GM21447 (cell line): ENCODE measurements around the gene ALDH3B2.
"Not testable (repeated sequence)": the region's sequence is repeated elsewhere in the genome, so short reads cannot be mapped to it uniquely, and the experiment has no call there.

ENCODE experiments used
- ATAC-seq: cut with Tn5 transposase; IDR thresholded peaks from one replicate; pipeline ENCODE4 v1.9.1; 2021; ENCODE audit not compliant: unreplicated experiment

ALDH3B2 gene

DNA sequence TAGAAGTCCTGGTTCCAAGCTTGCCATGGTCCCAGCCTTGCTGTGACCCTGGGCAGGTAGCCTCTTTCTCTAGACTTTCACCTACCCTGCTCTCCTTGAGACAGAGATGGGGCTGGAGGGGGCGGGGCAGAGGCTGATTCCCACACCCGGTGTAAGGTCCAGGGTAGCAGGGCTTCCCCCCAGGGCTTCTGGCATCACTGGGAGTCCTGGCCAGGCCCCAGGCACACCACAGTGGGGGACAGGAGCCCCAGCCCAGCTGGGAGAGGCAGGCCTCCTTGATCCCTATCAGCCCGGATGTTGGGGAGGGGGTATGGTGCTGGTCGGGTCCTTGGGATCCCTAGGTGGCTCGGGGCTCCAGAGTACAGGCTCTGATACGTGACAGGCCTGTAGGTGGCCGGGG lies 43.0 kb downstream of the ALDH3B2 start:
- no peak for ATAC-seq

GRCh38 chr11:67630943-67631331 lies 43.5 kb downstream of the ALDH3B2 start:
- ATAC-seq: no peak

- ATAC-seq: peak; percentile 67
Measured at GRCh38 chr11:67630228-67630942, 44.0 kb downstream of the ALDH3B2 start.

DNA sequence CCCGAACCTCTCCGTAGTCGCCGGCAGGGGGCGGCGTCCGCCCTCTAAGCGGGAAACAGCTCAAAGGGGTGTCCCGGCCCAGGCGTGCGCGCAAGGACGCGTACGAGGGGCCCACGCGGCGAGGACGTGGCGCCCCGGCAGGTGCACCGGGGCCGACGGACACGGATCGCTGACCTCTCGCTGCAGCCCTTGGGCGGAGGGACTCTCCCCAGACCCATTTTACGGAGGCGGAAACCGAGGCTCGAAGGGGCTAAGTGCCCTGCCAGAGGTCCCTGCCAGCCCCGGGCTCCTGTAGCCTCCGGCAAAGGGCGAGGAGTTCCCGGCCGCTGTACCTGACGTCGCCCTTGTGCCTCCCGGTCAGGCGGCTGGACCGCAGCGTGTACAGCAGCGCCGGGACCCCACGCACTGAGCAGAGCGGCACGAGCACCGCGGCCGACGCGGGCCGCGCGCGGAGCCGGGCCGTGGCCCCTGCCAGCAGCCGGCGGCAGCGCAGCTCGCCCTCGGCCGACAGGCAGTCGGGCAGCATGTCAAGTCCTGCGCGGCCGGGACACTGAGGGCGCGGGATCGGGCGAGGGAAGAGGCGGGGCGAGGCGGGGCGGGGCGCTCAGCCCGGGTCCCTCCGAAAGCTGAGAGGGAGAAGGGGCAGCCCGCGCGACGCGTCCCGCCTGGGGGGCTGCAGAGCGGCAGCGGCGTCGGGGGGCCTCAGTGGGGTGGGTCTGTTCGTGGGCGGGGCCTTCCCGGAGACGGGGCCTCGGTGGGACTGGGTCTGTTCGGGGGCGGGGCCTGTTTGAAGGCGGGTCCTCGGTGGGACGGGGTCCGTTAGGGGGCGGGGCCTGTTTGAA lies 44.8 kb downstream of the ALDH3B2 start, which contains the start of gene NUDT8:
Gene NUDT8, minus strand, starts transcription at position 552 of the 842 bp plus-strand sequence. Its CDS starts 26 bp downstream, at position 526.
- ATAC-seq: peak; percentile 44

GRCh38 chr11:67628710-67629385 lies 45.6 kb downstream of the ALDH3B2 start:
- ATAC-seq: no peak

- no peak for ATAC-seq
Measured at GRCh38 chr11:67627812-67628624, 46.4 kb downstream of the ALDH3B2 start.

DNA sequence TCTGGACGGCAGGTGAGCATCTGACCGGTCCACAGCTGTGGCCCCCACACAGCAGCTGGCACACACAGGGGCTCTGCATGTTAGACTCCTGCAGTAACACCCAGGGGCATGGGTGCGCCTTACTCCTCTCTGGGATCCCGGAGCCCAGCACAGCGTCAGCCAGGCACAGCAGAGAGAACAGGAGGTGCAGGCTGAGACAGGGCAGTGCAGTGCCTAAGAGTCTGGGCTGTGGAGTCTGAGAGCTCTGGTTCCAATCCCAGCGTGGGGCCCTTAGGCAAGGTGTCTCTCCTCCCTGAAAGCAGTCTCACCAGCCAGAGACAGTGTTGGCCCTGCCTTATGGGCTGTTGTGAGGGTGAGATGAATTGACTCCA lies 47.0 kb downstream of the ALDH3B2 start:
- ATAC-seq: no peak

DNA sequence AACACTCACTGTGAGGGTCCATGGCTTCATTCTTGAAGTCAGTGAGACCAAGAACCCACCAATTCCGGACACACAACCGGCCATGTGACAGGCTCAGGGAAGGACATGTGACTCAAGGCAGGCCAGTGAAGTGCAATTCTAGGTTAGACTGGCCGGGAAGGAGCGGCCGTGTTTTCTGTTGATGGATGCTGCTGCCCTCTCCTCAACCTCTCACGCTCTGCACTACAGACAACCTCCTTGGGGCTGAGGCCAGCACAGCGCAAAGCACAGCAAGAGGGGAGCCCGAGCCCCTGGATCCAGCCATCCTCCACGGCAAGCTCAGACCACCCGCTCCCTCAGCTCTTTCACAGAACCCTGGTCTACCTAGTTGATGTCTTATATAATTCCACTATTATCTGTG lies 47.5 kb downstream of the ALDH3B2 start:
- ATAC-seq: no peak

GRCh38 chr11:67626131-67626833 lies 48.1 kb downstream of the ALDH3B2 start:
- not testable (repeated sequence) for ATAC-seq

DNA sequence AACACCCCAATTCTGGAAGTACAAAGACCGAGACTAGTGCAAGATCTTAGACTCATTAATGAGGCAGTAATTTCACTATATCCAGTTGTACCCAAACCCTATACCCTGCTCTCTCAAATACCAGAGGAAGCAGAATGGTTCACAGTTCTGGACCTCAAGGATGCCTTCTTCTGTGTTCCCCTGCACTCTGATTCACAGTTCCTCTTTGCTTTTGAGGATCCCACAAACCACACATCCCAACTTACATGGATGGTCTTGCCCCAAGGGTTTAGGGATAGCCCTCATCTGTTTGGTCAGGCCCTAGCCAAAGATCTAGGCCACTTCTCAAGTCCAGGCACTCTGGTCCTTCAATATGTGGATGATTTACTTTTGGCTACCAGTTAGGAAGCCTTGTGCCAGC lies 50.6 kb downstream of the ALDH3B2 start:
- ATAC-seq: not testable (repeated sequence)

DNA sequence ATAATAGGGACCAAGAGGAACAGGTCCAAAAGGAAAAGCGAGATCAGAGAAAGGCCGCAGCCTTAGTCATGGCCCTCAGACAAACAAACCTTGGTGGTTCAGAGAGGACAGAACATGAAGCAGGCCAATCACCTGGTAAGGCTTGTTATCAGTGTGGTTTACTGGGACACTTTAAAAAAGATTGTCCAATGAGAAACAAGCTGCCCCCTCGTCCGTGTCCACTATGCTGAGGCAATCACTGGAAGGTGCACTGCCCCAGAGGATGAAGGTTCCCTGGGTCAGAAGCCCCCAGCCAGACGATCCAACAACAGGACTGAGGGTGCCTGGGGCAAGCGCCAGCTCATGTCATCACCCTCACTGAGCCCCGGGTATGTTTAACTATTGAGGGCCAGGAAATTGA lies 51.5 kb downstream of the ALDH3B2 start:
- not testable (repeated sequence) for ATAC-seq

GRCh38 chr11:67621928-67622327 lies 52.5 kb downstream of the ALDH3B2 start:
- not testable (repeated sequence) for ATAC-seq

- not testable (repeated sequence) for ATAC-seq
Measured at GRCh38 chr11:67620621-67621020, 53.8 kb downstream of the ALDH3B2 start.

GRCh38 chr11:67619683-67620618 lies 54.5 kb downstream of the ALDH3B2 start:
- ATAC-seq: not testable (repeated sequence)

- not testable (repeated sequence) for ATAC-seq
Measured at GRCh38 chr11:67618901-67619659, 55.3 kb downstream of the ALDH3B2 start.

DNA sequence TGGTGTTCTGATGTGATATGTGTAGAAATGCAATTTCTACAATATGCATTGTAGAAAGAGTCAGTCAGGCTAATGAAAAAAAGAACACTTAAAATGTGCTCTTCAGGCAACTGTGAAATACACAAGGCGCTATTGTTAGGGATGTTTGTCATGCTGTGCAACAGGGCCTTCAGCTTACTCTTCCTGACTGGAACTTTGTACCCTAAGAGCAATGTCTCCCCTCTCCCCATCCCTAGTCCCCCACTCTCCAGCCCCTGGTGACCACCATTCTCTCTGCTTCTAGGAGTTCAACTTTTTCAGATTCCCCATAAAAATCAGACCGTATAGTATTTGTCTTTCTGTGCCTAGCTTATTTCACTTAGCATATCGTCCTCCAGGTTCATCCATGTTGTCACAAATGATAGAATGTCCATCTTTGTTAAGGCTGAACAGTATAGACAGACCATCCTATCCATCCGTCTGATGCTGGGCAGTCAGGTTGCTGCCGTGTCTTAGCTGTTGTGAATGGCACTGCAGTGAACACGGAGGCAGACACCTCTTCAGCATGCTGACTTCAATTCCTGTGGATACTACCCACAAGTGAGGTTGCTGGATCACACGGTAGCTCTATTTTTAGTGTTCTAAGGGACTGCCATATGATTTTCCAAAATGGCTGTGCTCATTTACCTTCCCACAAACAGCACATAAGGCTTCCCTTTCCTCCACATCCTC lies 57.0 kb downstream of the ALDH3B2 start:
- ATAC-seq: no peak

DNA sequence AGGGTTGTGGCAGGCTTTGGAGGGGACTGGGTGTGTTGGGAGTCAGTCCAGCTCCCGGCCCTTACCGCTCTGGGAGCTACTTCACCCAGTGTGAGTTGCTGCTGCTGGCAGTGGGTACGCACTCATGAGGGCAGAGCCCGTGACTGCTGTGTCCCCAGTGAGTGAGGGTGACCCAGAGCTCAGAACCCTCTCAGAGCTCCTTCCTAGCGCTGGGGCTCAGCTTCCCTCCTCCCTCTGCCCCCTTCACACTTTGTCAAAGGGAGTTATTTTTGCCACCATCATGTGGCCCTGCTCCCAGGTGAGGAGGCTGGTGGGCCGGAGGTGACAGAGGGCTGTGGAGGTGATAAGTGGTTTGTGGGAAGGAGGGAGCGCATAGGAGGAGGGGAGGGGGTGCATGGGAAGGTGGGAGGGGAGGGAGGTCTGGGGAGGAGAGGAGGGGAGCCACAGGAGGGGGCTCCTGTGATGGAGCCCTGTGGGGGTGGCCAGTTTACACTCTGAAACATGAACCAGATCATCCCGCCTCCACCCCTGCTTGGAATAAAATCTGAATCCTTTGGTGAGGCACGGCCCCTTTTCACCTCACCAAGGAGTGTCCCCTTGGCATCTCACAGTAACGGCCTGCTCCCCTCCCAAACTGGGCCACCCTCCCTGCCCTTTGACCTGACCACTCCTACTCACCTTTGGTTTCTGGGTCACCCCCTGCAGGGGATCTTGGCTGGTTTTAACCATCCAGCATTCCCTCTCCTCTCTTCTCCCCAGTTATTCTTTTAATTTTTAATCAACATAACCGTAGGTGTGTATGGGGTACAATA lies 57.8 kb downstream of the ALDH3B2 start:
- ATAC-seq: no peak
